HL-60/S4 (cell line): ENCODE data around the gene MOB3B.

Experiments
- in situ Hi-C: fragments of 300-500 bp; cut with MboI; formaldehyde crosslinking; loops from 2 replicates; pipeline ENCODE4 v1.14.3; 2022; ENCODE audit warnings: low sequenced_read_pairs

Gene MOB3B

GRCh38 chr9:27372615-27373014, 157.0 kb downstream of the MOB3B start:
- in situ Hi-C loops: no loop called here

- in situ Hi-C loops: no loop called here
Observed at GRCh38 chr9:27371382-27371781, 158.2 kb downstream of the MOB3B start.

GRCh38 chr9:27369591-27369990, 160.0 kb downstream of the MOB3B start:
- in situ Hi-C loops: no loop called here

GRCh38 chr9:27368316-27368985, 161.2 kb downstream of the MOB3B start:
- in situ Hi-C loops: no loop called here

GRCh38 chr9:27367921-27368315, 161.7 kb downstream of the MOB3B start:
- in situ Hi-C loops: no loop called here

- in situ Hi-C loops: no loop called here
Observed at GRCh38 chr9:27367175-27367798, 162.3 kb downstream of the MOB3B start.

GRCh38 chr9:27365707-27366376, 163.8 kb downstream of the MOB3B start:
- in situ Hi-C loops: no loop called here

- in situ Hi-C loops: no loop called here
Observed at GRCh38 chr9:27362447-27363210, 167.0 kb downstream of the MOB3B start.

- in situ Hi-C loops: no loop called here
Observed at GRCh38 chr9:27361492-27361891, 168.1 kb downstream of the MOB3B start.

GRCh38 chr9:27359763-27360162, 169.9 kb downstream of the MOB3B start:
- in situ Hi-C loops: no loop called here

GRCh38 chr9:27358007-27358406, 171.6 kb downstream of the MOB3B start:
- in situ Hi-C loops: no loop called here

GRCh38 chr9:27356446-27356845, 173.2 kb downstream of the MOB3B start:
- in situ Hi-C loops: no loop called here

- in situ Hi-C loops: no loop called here
Observed at GRCh38 chr9:27355166-27355565, 174.4 kb downstream of the MOB3B start.

GRCh38 chr9:27353474-27354229, 176.0 kb downstream of the MOB3B start:
- in situ Hi-C loops: no loop called here

- in situ Hi-C loops: no loop called here
Observed at GRCh38 chr9:27353166-27353473, 176.5 kb downstream of the MOB3B start.

- in situ Hi-C loops: no loop called here
Observed at GRCh38 chr9:27352457-27353165, 177.0 kb downstream of the MOB3B start.

- in situ Hi-C loops: no loop called here
Observed at GRCh38 chr9:27351438-27351837, 178.2 kb downstream of the MOB3B start.

GRCh38 chr9:27350382-27350976, 179.1 kb downstream of the MOB3B start:
- in situ Hi-C loops: no loop called here

GRCh38 chr9:27349698-27350080, 179.9 kb downstream of the MOB3B start:
- in situ Hi-C loops: loop anchor here (25.0 kb wide), 1 partner anchor 188 kb away; the partner anchor contains the start of gene MOB3B
